Kasumi-1 (cell line): Measurements from ENCODE around the gene ZNF467.
A peak's percentile ranks its signal among the peaks of the same experiment; 100 is the strongest.

Experiments
- DNase-seq, 2 experiments: peaks; one replicate each; lab custom pipeline; 2025; lab: John Stamatoyannopoulos, UW

Gene ZNF467, protein sequence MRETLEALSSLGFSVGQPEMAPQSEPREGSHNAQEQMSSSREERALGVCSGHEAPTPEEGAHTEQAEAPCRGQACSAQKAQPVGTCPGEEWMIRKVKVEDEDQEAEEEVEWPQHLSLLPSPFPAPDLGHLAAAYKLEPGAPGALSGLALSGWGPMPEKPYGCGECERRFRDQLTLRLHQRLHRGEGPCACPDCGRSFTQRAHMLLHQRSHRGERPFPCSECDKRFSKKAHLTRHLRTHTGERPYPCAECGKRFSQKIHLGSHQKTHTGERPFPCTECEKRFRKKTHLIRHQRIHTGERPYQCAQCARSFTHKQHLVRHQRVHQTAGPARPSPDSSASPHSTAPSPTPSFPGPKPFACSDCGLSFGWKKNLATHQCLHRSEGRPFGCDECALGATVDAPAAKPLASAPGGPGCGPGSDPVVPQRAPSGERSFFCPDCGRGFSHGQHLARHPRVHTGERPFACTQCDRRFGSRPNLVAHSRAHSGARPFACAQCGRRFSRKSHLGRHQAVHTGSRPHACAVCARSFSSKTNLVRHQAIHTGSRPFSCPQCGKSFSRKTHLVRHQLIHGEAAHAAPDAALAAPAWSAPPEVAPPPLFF

DNA sequence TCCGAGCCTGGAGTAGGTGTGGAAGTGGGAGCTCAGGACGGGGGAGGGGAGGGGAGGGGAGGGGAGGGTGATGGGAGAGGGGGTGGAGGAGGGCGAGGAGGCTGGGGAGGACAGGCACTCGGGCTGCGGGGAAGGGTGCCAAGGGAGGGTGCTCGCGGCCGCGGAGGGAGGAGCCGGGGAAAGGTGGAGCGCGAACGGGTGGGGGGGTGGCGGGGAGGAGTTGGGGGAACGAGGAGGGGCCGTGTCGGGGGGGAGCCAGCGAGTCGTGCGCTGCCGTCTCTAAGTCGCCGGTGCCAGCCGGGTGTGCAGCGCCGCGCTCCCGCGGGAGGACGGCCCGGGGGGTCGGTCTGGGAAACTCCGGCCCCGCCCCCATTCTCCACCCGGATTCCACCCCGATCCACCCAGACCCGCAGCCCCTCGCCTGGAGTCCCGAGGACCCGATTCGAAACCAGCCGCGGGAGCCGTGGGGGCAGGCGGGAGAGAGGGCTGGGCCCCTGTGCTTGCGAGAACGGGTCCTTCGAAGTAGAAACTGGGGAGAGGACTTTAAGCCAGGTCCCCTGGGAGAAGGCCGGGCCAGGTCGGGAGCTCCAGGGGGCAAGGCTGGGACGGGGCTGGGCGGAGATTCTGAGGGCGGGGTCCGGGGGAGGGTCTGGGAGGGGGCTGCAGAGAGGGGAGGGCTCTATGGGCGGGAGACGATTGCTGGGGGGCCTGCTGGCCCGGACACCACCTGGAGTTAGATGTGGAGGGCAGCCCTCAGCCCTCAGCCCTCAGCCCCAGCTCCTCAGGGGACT lies at the start of gene ZNF467:
ZNF467 (minus strand) TSS at position 143 of the 791 bp plus-strand sequence. CDS start 2,556 bp downstream, outside the sequence.
- DNase-seq = peak; percentile 75 to 82

DNA sequence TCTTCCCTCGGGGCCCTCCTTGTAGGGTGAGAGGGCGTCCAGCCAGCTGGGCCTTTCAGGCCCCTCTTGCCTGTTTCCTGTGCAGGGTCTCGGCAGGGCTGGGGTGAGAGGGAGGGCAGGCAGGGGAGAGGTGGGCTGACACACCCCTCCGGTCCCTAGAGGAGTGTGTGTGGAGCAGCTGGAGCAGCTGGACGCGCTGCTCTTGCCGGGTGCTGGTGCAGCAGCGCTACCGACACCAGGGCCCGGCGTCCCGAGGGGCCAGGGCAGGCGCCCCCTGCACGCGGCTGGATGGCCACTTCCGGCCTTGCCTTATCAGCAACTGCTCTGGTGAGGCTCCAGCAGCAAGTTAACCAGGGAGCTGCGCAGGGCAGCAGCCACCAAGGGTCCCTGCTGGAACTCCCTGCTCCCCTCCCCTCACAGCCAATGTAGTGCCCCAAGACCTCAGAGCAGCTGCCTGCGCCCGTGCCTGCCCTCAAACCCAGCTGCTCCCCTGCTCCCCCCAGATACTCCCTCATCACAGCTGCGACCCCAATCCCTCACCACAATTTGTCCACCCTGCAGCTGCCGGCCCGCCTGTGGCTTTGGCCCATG lies 49.1 kb upstream of the ZNF467 start:
- no peak for DNase-seq

DNA sequence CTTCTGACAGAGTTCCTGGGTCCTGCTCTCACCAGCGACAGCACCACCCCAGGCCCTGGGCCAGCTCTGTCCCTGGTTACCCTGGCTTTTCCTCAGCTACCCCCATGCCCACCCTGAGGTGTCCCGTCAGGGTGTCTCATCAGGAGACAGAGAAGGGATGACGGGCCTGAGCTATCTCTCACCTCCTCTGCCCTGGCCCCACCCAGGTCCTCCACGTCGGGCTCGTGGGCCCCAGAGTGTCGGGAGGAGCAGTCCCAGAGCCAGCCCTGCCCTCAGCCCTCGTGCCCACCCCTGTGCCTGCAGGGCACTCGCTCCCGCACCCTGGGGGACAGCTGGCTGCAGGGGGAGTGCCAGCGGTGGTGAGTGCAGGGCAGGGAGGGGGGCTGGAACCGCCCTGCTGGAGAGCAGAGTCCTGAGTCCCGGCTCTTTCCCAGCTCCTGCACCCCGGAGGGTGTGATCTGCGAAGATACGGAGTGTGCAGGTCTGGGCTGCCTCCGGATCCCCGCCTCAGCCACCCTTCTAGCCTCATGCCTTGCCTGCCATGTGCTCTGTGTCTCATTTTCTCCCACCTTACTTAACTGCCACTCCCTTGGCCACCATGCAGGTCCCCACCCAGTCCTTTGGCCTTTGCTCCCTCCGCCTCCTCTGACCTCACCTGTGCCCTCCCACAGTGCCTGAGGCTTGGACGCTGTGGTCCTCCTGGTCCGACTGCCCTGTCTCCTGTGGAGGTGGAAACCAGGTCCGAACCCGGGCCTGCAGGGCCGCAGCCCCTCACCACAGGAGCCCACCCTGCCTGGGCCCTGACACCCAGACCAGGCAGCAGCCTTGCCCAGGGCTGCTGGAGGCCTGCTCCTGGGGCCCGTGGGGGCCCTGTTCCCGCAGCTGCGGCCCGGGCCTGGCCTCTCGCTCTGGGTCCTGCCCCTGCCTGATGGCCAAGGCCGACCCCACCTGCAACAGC lies 48.1 kb upstream of the ZNF467 start:
- no peak for DNase-seq

DNA sequence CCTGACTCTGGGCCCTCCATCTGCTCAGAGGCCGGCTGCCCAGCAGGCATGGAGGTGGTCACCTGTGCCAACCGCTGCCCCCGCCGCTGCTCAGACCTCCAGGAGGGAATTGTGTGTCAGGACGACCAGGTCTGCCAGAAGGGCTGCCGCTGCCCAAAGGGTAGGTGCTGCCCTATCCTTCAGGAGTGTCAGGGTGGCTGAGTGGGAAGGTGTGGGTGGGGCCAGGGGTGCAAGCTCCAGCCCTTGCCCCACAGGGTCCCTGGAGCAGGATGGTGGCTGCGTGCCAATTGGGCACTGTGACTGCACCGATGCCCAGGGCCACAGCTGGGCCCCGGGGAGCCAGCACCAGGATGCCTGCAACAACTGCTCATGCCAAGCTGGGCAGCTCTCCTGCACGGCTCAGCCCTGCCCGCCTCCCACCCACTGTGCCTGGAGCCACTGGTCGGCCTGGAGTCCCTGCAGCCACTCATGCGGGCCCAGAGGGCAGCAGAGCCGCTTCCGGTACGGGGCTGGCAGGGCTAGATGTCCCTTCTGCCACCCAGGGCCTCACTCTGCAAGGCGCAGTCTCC lies 47.3 kb upstream of the ZNF467 start:
- no peak for DNase-seq

GRCh38 chr7:149819961-149820340 lies 46.6 kb upstream of the ZNF467 start:
- DNase-seq = no peak

DNA sequence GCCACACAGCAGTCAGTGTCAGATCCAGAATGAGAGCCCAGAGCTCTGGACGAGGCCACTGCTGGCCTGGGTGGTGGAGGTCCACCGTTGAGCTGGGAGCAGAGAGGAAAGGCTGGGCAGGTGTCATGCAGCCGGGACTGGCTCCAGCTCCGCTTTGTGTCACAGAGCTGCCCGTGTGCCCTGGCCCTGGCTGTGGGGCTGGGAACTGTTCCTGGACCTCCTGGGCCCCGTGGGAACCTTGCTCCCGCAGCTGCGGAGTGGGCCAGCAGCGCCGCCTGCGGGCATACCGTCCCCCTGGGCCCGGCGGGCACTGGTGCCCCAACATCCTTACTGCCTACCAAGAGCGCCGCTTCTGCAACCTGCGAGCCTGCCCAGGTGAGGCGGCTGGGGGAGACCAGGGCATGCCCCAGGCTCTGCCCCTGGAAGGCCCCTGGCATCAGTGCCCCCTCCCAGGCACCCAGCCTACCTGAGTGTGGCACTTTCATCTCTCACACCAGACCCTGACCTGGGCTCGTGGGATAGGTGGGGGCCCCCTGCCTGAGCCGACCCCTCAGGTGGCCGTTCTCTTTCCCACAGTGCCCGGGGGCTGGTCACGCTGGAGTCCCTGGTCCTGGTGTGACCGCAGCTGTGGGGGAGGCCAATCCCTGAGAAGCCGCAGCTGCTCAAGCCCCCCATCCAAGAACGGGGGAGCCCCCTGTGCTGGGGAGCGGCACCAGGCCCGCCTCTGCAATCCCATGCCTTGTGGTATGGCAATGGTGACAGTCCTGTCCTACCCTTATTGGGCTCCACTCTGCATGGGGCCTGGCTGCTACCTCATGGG lies 46.0 kb upstream of the ZNF467 start:
- DNase-seq = no peak

DNA sequence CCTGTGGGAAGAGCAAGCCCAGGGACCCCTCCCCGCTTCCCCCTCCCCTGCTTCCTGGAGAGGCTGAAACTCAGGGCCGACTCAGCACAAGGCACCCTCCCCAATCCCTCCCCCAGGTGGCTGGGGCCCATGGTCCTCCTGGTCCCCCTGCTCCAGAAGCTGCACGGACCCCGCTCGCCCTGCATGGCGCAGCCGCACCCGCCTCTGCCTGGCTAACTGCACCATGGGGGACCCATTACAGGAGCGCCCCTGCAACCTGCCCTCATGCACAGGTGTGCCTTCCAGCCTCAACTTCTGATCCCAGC lies 45.1 kb upstream of the ZNF467 start:
- no peak for DNase-seq

- DNase-seq = no peak
Observed at GRCh38 chr7:149817836-149818535, 44.6 kb upstream of the ZNF467 start.

GRCh38 chr7:149817301-149817771 lies 43.9 kb upstream of the ZNF467 start:
- DNase-seq = no peak

DNA sequence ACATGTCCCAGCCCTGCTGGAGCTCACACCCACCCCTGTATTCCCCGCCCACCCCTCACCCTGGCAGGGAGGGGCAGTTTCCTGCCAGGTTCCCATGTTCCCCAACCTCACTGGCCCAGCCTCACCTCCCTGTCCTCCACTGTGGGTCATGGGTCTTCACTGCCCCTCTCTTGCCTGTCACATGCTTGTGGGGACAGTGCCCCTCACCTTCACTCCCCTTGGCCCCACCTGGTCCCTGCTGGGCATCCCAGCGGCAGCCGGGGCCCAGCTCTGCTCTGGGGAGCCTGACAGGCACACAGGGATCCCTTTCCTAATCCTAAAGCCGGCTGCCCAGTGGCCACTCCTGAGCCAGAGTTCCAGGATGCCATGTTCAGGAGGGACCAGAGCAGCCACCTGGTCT lies 43.4 kb upstream of the ZNF467 start:
- no peak for DNase-seq

GRCh38 chr7:149816267-149816751 lies 42.9 kb upstream of the ZNF467 start:
- no peak for DNase-seq

- no peak for DNase-seq
Observed at GRCh38 chr7:149815661-149816266, 42.4 kb upstream of the ZNF467 start.

- no peak for DNase-seq
Observed at GRCh38 chr7:149815121-149815520, 41.7 kb upstream of the ZNF467 start.

- no peak for DNase-seq
Observed at GRCh38 chr7:149814494-149814893, 41.1 kb upstream of the ZNF467 start.

- DNase-seq = no peak
Observed at GRCh38 chr7:149813254-149814035, 40.1 kb upstream of the ZNF467 start.

DNA sequence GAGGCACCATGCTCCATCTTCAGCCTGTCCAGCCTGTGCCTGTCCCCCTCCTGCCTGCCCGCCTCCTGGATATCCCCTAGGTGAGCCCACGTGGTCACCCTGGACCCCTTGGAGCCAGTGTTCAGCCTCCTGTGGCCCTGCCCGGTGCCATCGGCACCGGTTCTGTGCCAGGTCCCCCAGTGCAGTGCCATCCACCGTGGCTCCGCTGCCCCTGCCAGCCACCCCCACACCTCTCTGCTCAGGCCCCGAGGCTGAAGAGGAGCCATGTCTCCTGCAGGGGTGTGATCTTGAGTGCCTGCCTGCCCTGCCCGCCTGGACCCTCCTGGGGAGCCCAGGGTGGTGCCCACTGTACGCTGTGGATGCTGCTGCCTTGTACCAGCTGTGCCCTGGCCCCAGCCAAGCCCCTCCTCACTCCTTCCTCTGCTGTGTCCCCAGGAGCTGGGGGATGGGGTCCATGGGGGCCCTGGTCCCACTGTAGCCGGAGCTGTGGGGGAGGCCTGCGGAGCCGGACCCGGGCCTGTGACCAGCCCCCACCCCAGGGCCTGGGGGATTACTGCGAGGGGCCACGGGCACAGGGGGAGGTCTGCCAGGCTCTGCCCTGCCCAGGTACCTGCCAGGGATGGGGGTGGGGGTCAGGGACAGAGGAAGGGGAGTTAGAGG lies 38.6 kb upstream of the ZNF467 start:
- no peak for DNase-seq

DNA sequence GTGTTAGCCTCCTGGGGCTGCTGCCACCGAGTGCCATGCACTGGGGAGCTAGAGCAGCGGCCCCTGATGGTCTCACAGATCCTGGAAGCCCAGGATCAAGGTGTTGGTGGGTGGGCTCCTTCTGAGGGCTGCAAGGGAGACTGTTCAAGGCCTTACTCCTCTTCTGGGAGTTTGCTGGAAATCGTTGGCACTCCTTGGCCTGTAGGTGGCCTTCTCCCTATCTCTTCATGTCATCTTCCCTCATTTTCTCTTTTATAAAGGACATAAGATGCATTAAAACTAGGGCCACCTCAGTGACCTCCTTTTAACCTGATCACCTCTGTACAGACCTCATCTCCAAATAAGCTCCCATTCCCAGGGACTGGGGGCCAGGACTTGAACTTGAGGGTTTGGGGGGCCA lies 37.8 kb upstream of the ZNF467 start:
- DNase-seq = peak; percentile 50 to 56

- no peak for DNase-seq
Observed at GRCh38 chr7:149809215-149809614, 35.8 kb upstream of the ZNF467 start.
